Astrocyte of the cerebellum (primary cell): ENCODE measurements around the gene UQCC3.

Source experiments
- DNase-seq: peaks from one replicate; pipeline ENCODE4 v3.0.0-alpha.2; 2011; ENCODE audit warnings: low read depth
- H3K4me3 ChIP-seq: 2 replicates; pipeline ENCODE4 v1.5.1; 2011; ENCODE audit warnings: mild to moderate bottlenecking, low read depth, low read length, moderate library complexity
- CTCF ChIP-seq: IDR thresholded peaks from 2 replicates; pipeline ENCODE4 v1.5.1; 2012; ENCODE audit warnings: low read length, low read depth, moderate library complexity, mild to moderate bottlenecking; ENCODE audit errors: missing control alignments
- in situ Hi-C: cut with HindIII; loops from 2 replicates; pipeline ENCODE4 v1.10.0; 2017; ENCODE audit warnings: low sequenced_read_pairs

UQCC3 gene

GRCh38 chr11:62716206-62716605 lies 44.7 kb downstream of the UQCC3 start:
- no peak for DNase-seq
- in situ Hi-C loops: no loop called here
- no peak for TF ChIP-seq CTCF
- no peak overlapping the region for H3K4me3 ChIP-seq

DNA sequence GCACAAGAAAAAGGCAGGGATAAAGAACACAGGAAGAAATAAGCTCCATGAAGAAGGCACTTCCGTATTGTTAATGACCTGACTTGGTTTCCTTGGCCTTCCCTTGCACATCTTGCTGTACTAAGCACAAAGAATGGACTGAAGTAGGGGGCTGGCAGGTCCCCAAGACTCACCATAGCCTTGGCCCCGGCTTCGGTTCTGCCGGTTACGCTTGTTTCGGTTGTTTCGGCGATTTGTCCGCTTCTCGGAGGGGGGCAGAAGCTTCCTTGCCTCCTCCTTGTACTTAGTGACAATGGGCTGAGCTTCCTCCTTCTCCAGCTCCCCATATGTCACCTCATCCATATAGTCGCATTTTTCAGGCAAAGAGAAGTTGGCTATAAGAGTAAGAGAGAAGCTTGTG lies 45.3 kb downstream of the UQCC3 start:
- DNase-seq: no peak
- TF ChIP-seq CTCF: no peak
- H3K4me3 ChIP-seq: no peak overlapping the region
- in situ Hi-C loops: no loop called here

DNA sequence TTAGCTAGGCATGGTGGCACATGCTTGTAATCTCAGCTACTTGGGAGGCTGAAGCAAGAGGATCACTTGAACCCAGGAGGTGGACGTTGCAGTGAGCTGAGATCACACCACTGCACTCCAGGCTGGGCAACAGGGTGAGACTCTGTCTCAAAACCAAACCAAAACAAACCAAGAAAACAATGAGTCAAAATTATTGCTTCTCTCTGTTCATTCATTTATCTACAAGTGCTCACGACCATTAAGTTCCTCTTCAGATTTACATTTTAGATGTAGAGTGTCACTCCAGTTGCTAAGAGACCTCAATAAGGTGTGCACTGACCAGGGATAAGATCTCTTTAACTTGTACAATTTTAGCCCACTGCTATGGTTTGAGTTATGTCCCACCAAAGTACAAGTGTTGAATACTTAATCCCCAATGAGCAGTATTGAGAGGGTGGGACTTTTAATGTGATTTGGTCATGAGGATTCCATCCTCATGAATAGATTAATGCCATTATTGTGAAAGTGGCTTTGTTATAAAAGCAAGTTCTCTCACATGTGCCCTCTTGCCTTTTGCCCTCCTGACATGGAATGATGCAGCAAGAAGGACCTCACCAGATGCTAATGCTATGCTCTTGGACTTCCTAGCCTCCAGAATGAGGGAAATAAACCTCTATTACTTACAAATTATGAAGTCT lies 48.0 kb downstream of the UQCC3 start:
- no peak overlapping the region for H3K4me3 ChIP-seq
- no peak for DNase-seq
- in situ Hi-C loops: no loop called here
- no peak for TF ChIP-seq CTCF

DNA sequence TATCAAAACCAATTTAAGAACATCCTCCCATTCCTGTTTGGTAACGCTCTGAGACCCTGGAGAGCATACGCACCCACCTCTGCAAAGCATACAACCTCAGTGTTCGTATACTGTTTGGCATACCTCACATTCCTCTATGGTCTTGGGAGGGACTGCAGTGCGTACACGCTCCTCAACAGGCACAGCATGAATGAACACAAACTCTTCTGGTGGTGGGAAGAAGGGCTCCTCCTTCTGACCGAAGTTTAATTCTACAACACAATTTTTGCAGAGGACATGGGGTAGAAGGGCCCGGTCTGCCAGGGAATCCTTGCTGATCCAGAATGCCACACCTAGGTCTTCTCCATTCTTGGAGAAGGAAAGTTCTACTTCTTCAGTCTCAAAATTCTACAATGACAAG lies 50.5 kb downstream of the UQCC3 start:
- DNase-seq: peak; percentile 15
- in situ Hi-C loops: no loop called here
- peak; percentile 16 for TF ChIP-seq CTCF
- H3K4me3 ChIP-seq: no peak overlapping the region
